Left lung (tissue), 10 donors: Measurements from ENCODE around the gene EXOC4. TPM values are rescaled to one million over a fixed set of nuclear protein-coding genes. Genes with fewer than 3 reads are reported as not detected.

Experiments used
- ATAC-seq: fragments of 200-7000 bp; cut with Tn5 transposase; one replicate; pipeline ENCODE4 v1.9.1; 2020; ENCODE audit warnings: moderate library complexity
- DNase-seq, 4 donors: peaks; one replicate each; pipeline ENCODE4 v3.0.0-alpha.2; 2013 to 2020
- H3K27ac ChIP-seq, 2 donors: fragments of 200-600 bp; sonication (generic) in 1 of 2; one replicate each; pipeline versions ENCODE4 v1.5.0 to v1.8.0; 2020 to 2021
- H3K27me3 ChIP-seq, 2 donors: fragments of 200-600 bp; sonication (generic) in 1 of 2; one replicate each; pipeline versions ENCODE4 v1.5.0 to v1.8.0; 2020 to 2021
- H3K36me3 ChIP-seq, 2 donors: fragments of 200-600 bp; sonication (generic) in 1 of 2; one replicate each; pipeline versions ENCODE4 v1.5.0 to v1.8.0; 2020 to 2021
- H3K4me1 ChIP-seq, 2 donors: fragments of 200-600 bp; one replicate each; pipeline ENCODE4 v1.8.0; 2021
- H3K4me3 ChIP-seq, 2 donors: fragments of 200-600 bp; sonication (generic) in 1 of 2; one replicate each; pipeline versions ENCODE4 v1.5.0 to v1.8.0; 2020 to 2021; ENCODE audit warnings: mild to moderate bottlenecking in 1 of 2
- H3K9me3 ChIP-seq, 2 donors: fragments of 200-600 bp; sonication (generic) in 1 of 2; one replicate each; pipeline versions ENCODE4 v1.5.0 to v1.8.0; 2020 to 2021
- CTCF ChIP-seq, 2 donors: fragments of 200-600 bp; sonication (generic) in 1 of 2; IDR thresholded peaks; one replicate each; pipeline versions ENCODE4 v1.5.0 to v1.8.0; 2021; ENCODE audit warnings: antibody characterized with exemption in 2 of 2
- intact Hi-C, 2 donors: fragments of 100-400 bp; cut with DNase I; formaldehyde crosslinking; loops; one replicate each; pipeline versions ENCODE4 v1.11.2 to v1.14.2; 2022
- polyA plus RNA-seq, 6 donors: library from polyadenylated mRNA; unstranded; fragments of 120-200 nt; gene quantifications; one replicate each; pipeline ENCODE4 v1.2.1, GENCODE V29; 2013; ENCODE audit not compliant: insufficient read length in 6 of 6
- total RNA-seq, 2 donors: library from RNA; stranded (reverse); fragmentation: NEBNext Ultra II Directional; extraction: Animal tissue kit (Norgen Biotek cat#: 25700); gene quantifications; one replicate each; pipeline ENCODE4 v1.2.1, GENCODE V29; 2021
- donor health status: DM: no; HTN: yes; CAD: no.
- donor health status: DM: no; HTN: no; CAD: no.

Gene EXOC4
- total and polyA plus RNA-seq, 8 donors: 52.5 to 79.4 (median 65.9) TPM

- Histone ChIP-seq H3K36me3 (no peaks in the 10 kb centered on the region), H3K27ac (no peak overlapping the region), H3K4me1 (no peaks in the 10 kb centered on the region), H3K4me3 (no peak overlapping the region), H3K27me3 (no peaks in the 10 kb centered on the region), H3K9me3 (no peaks in the 10 kb centered on the region)
- no peak for TF ChIP-seq CTCF (IDR thresholded peaks at IDR 0.05)
- DNase-seq: no peak
- ATAC-seq: no peak
- intact Hi-C loops: no loop called here
These were observed 258.4 kb downstream of the EXOC4 start for GRCh38 chr7:133511252-133511651.

GRCh38 chr7:133511708-133512107 lies 258.8 kb downstream of the EXOC4 start:
- DNase-seq (no peak), ATAC-seq (no peak)
- H3K9me3 ChIP-seq: no peaks in the 10 kb centered on the region
- H3K4me1 ChIP-seq: no peaks in the 10 kb centered on the region
- no peak overlapping the region for H3K4me3 ChIP-seq
- no peak for TF ChIP-seq CTCF (IDR thresholded peaks at IDR 0.05)
- H3K27ac ChIP-seq: no peak overlapping the region
- H3K36me3 ChIP-seq: no peaks in the 10 kb centered on the region
- no peaks in the 10 kb centered on the region for H3K27me3 ChIP-seq
- intact Hi-C loops: no loop called here

- H3K9me3 ChIP-seq: no peaks in the 10 kb centered on the region
- no peak overlapping the region for H3K27ac ChIP-seq
- TF ChIP-seq CTCF (IDR thresholded peaks at IDR 0.05): no peak
- H3K4me3 ChIP-seq: no peak overlapping the region
- H3K27me3 ChIP-seq: no peaks in the 10 kb centered on the region
- H3K36me3 ChIP-seq: no peaks in the 10 kb centered on the region
- ATAC-seq (no peak), DNase-seq (no peak)
- no peaks in the 10 kb centered on the region for H3K4me1 ChIP-seq
- intact Hi-C loops: no loop called here
These were observed 259.7 kb downstream of the EXOC4 start for GRCh38 chr7:133512560-133512959.

GRCh38 chr7:133513608-133514007 lies 260.7 kb downstream of the EXOC4 start:
- no peaks in the 10 kb centered on the region for H3K36me3 ChIP-seq
- H3K4me1 ChIP-seq: no peaks in the 10 kb centered on the region
- no peaks in the 10 kb centered on the region for H3K27me3 ChIP-seq
- DNase-seq (no peak), ATAC-seq (no peak)
- no peak for TF ChIP-seq CTCF (IDR thresholded peaks at IDR 0.05)
- H3K4me3 ChIP-seq: no peak overlapping the region
- intact Hi-C loops: no loop called here
- no peak overlapping the region for H3K27ac ChIP-seq
- no peaks in the 10 kb centered on the region for H3K9me3 ChIP-seq

GRCh38 chr7:133514551-133514950 lies 261.7 kb downstream of the EXOC4 start:
- Histone ChIP-seq H3K4me3 (no peak overlapping the region), H3K36me3 (no peaks in the 10 kb centered on the region), H3K9me3 (no peaks in the 10 kb centered on the region), H3K27ac (no peak overlapping the region), H3K4me1 (no peaks in the 10 kb centered on the region), H3K27me3 (no peaks in the 10 kb centered on the region)
- no peak for ATAC-seq
- TF ChIP-seq CTCF (IDR thresholded peaks at IDR 0.05): no peak
- no peak for DNase-seq
- intact Hi-C loops: no loop called here
